Gastroesophageal sphincter (tissue), 3 donors: ENCODE data around the gene HTRA3.

ENCODE experiments used
- CTCF ChIP-seq, 4 experiments: fragments of 200-600 bp in 2 of 4; fragments of 450-650 bp in 2 of 4; sonication (generic) in 1 of 4; IDR thresholded peaks; one replicate each; pipeline ENCODE4 v1.5.1; 2017 to 2019; ENCODE audit warnings: antibody characterized with exemption in 4 of 4, mild to moderate bottlenecking in 2 of 4, moderate library complexity in 2 of 4
- POLR2A ChIP-seq, 2 donors: fragments of 450-650 bp; IDR thresholded peaks; one replicate each; pipeline ENCODE4 v1.6.1; 2017; ENCODE audit warnings: antibody characterized with exemption in 2 of 2, mild to moderate bottlenecking in 2 of 2, moderate library complexity in 1 of 2
- POLR2AphosphoS5 ChIP-seq: sonication (generic); formaldehyde crosslinking; IDR thresholded peaks from one replicate; pipeline ENCODE4 v1.6.1; 2017; ENCODE audit warnings: antibody characterized with exemption

GRCh38 chr4:8351931-8352367, 82.4 kb downstream of the HTRA3 start:
- TF ChIP-seq CTCF (IDR thresholded peaks at IDR 0.05) (no peak), POLR2AphosphoS5 (no peak), POLR2A (IDR thresholded peaks at IDR 0.05) (no peak)
